ENCODE data around the gene PLSCR5.

PLSCR5 gene

GRCh38 chr3:146544002-146544928 lies 60.9 kb downstream of the PLSCR5 start, which contains the start of gene PLSCR1:
PLSCR1 (minus strand) TSS chr3:146544607; CDS start chr3:146536552, 8,055 bp downstream.
- peak within 1 kb of the TSS; percentile 69; the same call in 1 of the 2 replicates for H3K27ac ChIP-seq (ENCODE audit: low read depth, low read length)
- H3K9me3 ChIP-seq (ENCODE audit: control insufficient read depth, insufficient read depth, low read depth, low read length), result peaks cover 9% of the 10 kb centered on the region
- no peaks in the 10 kb centered on the region for H3K27me3 ChIP-seq (ENCODE audit: control insufficient read depth, insufficient read depth, low read length)
- H3K4me1 ChIP-seq (ENCODE audit: control insufficient read depth, insufficient read depth, low read length), result peaks cover 11% of the 10 kb centered on the region
- peak within 1 kb of the TSS; percentile 80 for H3K4me3 ChIP-seq (ENCODE audit: low read depth, low read length)
- peak within 1 kb of the TSS; percentile 85 for H3K9ac ChIP-seq (ENCODE audit: low read length)
- peaks cover 30% of the 10 kb centered on the region for H3K36me3 ChIP-seq (ENCODE audit: control insufficient read depth, insufficient read depth, low read length)

GRCh38 chr3:146543461-146544001 lies 61.6 kb downstream of the PLSCR5 start:
- Histone ChIP-seq H3K36me3 (ENCODE audit: control insufficient read depth, insufficient read depth, low read length) (peaks cover 36% of the 10 kb centered on the region), H3K9ac (ENCODE audit: low read length) (peak overlapping the region; percentile 85), H3K4me1 (ENCODE audit: control insufficient read depth, insufficient read depth, low read length) (peaks cover 10% of the 10 kb centered on the region), H3K9me3 (ENCODE audit: control insufficient read depth, insufficient read depth, low read depth, low read length) (peaks cover 15% of the 10 kb centered on the region), H3K27me3 (ENCODE audit: control insufficient read depth, insufficient read depth, low read length) (no peaks in the 10 kb centered on the region), H3K4me3 (ENCODE audit: low read depth, low read length) (peak overlapping the region; percentile 80), H3K27ac (ENCODE audit: low read depth, low read length) (no peak overlapping the region)

DNA sequence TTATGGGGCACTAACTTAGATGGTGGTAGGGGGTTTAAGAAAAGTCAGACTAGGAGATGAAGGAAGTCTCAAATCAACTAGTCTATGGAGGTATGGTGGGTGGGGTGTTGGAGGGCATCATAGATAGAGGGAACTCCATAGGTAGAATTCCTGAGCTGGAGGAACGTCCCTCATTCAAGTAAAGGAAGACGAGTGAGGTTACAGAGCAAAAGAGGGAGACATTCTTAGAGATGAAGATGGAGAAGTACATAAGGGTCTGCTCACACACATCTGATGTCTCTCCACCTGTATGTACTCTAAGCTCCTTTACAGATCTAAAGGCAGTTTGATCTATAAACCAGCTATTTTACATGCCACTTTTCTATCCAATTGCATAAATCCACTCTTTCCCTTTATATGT lies 62.2 kb downstream of the PLSCR5 start:
- Histone ChIP-seq H3K9ac (ENCODE audit: low read length) (peak overlapping the region; percentile 85), H3K27me3 (ENCODE audit: control insufficient read depth, insufficient read depth, low read length) (no peaks in the 10 kb centered on the region), H3K36me3 (ENCODE audit: control insufficient read depth, insufficient read depth, low read length) (peaks cover 41% of the 10 kb centered on the region), H3K27ac (ENCODE audit: low read depth, low read length) (no peak overlapping the region), H3K9me3 (ENCODE audit: control insufficient read depth, insufficient read depth, low read depth, low read length) (peaks cover 15% of the 10 kb centered on the region), H3K4me1 (ENCODE audit: control insufficient read depth, insufficient read depth, low read length) (peaks cover 10% of the 10 kb centered on the region), H3K4me3 (ENCODE audit: low read depth, low read length) (peak overlapping the region; percentile 80)

DNA sequence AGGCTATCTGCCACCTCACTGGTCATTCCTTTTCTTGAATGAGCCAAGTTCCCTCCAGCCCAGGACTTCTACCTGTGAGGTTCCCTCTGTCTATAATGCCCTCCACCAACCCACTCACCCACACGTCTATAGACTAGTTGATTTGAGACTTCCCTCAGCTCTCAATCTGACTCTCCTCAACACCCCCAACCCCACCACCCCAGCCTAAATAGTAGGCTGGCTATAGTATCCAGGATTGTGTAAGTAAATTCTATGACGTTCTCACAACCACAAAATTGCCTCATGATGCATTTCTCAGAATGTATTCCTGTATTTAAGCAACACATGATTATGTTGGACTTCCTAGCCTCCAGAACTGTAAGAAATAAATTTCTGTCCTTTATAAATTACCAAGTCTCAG lies 63.0 kb downstream of the PLSCR5 start:
- H3K4me3 ChIP-seq (ENCODE audit: low read depth, low read length), result peak overlapping the region; percentile 80
- peaks cover 10% of the 10 kb centered on the region for H3K4me1 ChIP-seq (ENCODE audit: control insufficient read depth, insufficient read depth, low read length)
- no peak overlapping the region for H3K27ac ChIP-seq (ENCODE audit: low read depth, low read length)
- no peak overlapping the region for H3K9ac ChIP-seq (ENCODE audit: low read length)
- peaks cover 49% of the 10 kb centered on the region for H3K36me3 ChIP-seq (ENCODE audit: control insufficient read depth, insufficient read depth, low read length)
- H3K9me3 ChIP-seq (ENCODE audit: control insufficient read depth, insufficient read depth, low read depth, low read length), result peaks cover 15% of the 10 kb centered on the region
- no peaks in the 10 kb centered on the region for H3K27me3 ChIP-seq (ENCODE audit: control insufficient read depth, insufficient read depth, low read length)

- H3K27ac ChIP-seq (ENCODE audit: low read depth, low read length), result no peak overlapping the region
- H3K4me1 ChIP-seq (ENCODE audit: control insufficient read depth, insufficient read depth, low read length), result peaks cover 16% of the 10 kb centered on the region
- no peak overlapping the region for H3K9ac ChIP-seq (ENCODE audit: low read length)
- H3K9me3 ChIP-seq (ENCODE audit: control insufficient read depth, insufficient read depth, low read depth, low read length), result peaks cover 15% of the 10 kb centered on the region
- peaks cover 57% of the 10 kb centered on the region for H3K36me3 ChIP-seq (ENCODE audit: control insufficient read depth, insufficient read depth, low read length)
- no peaks in the 10 kb centered on the region for H3K27me3 ChIP-seq (ENCODE audit: control insufficient read depth, insufficient read depth, low read length)
- H3K4me3 ChIP-seq (ENCODE audit: low read depth, low read length), result no peak overlapping the region
Measured at GRCh38 chr3:146540978-146541377, 64.2 kb downstream of the PLSCR5 start.

DNA sequence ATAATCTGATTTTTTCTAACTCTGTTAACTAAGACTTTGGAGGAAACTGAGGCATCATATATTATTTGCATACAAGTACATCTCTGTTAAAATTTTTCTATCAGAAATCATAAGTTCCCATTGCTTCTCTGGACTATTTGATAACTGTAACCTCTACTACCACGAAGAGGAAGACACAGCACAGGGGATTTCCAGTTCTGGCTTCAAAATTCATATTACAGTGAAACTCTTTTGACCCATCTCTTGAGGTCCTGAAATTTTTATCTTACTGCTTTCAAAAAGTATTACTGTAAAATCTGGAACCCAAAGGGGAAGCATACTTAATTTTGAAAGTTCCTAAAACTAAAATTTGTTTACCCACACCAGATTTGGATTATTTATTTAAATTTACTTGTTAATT lies 64.9 kb downstream of the PLSCR5 start:
- H3K9me3 ChIP-seq (ENCODE audit: control insufficient read depth, insufficient read depth, low read depth, low read length), result peaks cover 15% of the 10 kb centered on the region
- peaks cover 57% of the 10 kb centered on the region for H3K36me3 ChIP-seq (ENCODE audit: control insufficient read depth, insufficient read depth, low read length)
- no peak overlapping the region for H3K4me3 ChIP-seq (ENCODE audit: low read depth, low read length)
- H3K4me1 ChIP-seq (ENCODE audit: control insufficient read depth, insufficient read depth, low read length), result peaks cover 16% of the 10 kb centered on the region
- no peak overlapping the region for H3K9ac ChIP-seq (ENCODE audit: low read length)
- H3K27ac ChIP-seq (ENCODE audit: low read depth, low read length), result no peak overlapping the region
- H3K27me3 ChIP-seq (ENCODE audit: control insufficient read depth, insufficient read depth, low read length), result no peaks in the 10 kb centered on the region

GRCh38 chr3:146539315-146539714 lies 65.8 kb downstream of the PLSCR5 start:
- Histone ChIP-seq H3K4me1 (ENCODE audit: control insufficient read depth, insufficient read depth, low read length) (peaks cover 21% of the 10 kb centered on the region), H3K9me3 (ENCODE audit: control insufficient read depth, insufficient read depth, low read depth, low read length) (peaks cover 15% of the 10 kb centered on the region), H3K36me3 (ENCODE audit: control insufficient read depth, insufficient read depth, low read length) (peaks cover 57% of the 10 kb centered on the region), H3K27ac (ENCODE audit: low read depth, low read length) (no peak overlapping the region), H3K4me3 (ENCODE audit: low read depth, low read length) (no peak overlapping the region), H3K27me3 (ENCODE audit: control insufficient read depth, insufficient read depth, low read length) (no peaks in the 10 kb centered on the region), H3K9ac (ENCODE audit: low read length) (no peak overlapping the region)

- H3K27ac ChIP-seq (ENCODE audit: low read depth, low read length), result no peak overlapping the region
- H3K4me3 ChIP-seq (ENCODE audit: low read depth, low read length), result no peak overlapping the region
- H3K9ac ChIP-seq (ENCODE audit: low read length), result no peak overlapping the region
- no peaks in the 10 kb centered on the region for H3K27me3 ChIP-seq (ENCODE audit: control insufficient read depth, insufficient read depth, low read length)
- H3K4me1 ChIP-seq (ENCODE audit: control insufficient read depth, insufficient read depth, low read length), result peaks cover 17% of the 10 kb centered on the region
- peaks cover 15% of the 10 kb centered on the region for H3K9me3 ChIP-seq (ENCODE audit: control insufficient read depth, insufficient read depth, low read depth, low read length)
- peaks cover 70% of the 10 kb centered on the region for H3K36me3 ChIP-seq (ENCODE audit: control insufficient read depth, insufficient read depth, low read length)
Measured at GRCh38 chr3:146537603-146538002, 67.5 kb downstream of the PLSCR5 start.

GRCh38 chr3:146536681-146537080 lies 68.5 kb downstream of the PLSCR5 start:
- Histone ChIP-seq H3K27me3 (ENCODE audit: control insufficient read depth, insufficient read depth, low read length) (no peaks in the 10 kb centered on the region), H3K36me3 (ENCODE audit: control insufficient read depth, insufficient read depth, low read length) (peaks cover 73% of the 10 kb centered on the region), H3K9ac (ENCODE audit: low read length) (no peak overlapping the region), H3K4me3 (ENCODE audit: low read depth, low read length) (no peak overlapping the region), H3K9me3 (ENCODE audit: control insufficient read depth, insufficient read depth, low read depth, low read length) (peaks cover 15% of the 10 kb centered on the region), H3K4me1 (ENCODE audit: control insufficient read depth, insufficient read depth, low read length) (peaks cover 16% of the 10 kb centered on the region), H3K27ac (ENCODE audit: low read depth, low read length) (0 out of 2 replicates have a peak overlapping the region, but pooled peaks have one; percentile 13)

Data from HUES6 (cell line).